Fibroblast of skin of right quadriceps (primary cell): ENCODE data around the gene ZNF407.
"Not testable (repeated sequence)": the region's sequence is repeated elsewhere in the genome, so short reads cannot be mapped to it uniquely, and the experiment has no call there.

Source experiments
- DNase-seq: peaks from one replicate; pipeline ENCODE4 v3.0.0-alpha.2; 2013

ZNF407 gene

GRCh38 chr18:74597662-74598349 lies at the start of gene ZNF407:
TSS of gene ZNF407 (plus strand) at chr18:74597870. CDS start at chr18:74631020, 33,150 bp downstream.
- peak; percentile 93 for DNase-seq

GRCh38 chr18:74549591-74550104 lies 48.0 kb upstream of the ZNF407 start:
- DNase-seq: no peak

- DNase-seq: no peak
These were observed 46.8 kb upstream of the ZNF407 start for GRCh38 chr18:74550886-74551285.

- DNase-seq: no peak
These were observed 46.2 kb upstream of the ZNF407 start for GRCh38 chr18:74551452-74551851.

GRCh38 chr18:74551936-74552555 lies 45.6 kb upstream of the ZNF407 start:
- peak; percentile 72 for DNase-seq

GRCh38 chr18:74556126-74556525 lies 41.5 kb upstream of the ZNF407 start:
- DNase-seq: no peak

- DNase-seq: no peak
These were observed 39.6 kb upstream of the ZNF407 start for GRCh38 chr18:74558096-74558495.

GRCh38 chr18:74562131-74562730 lies 35.4 kb upstream of the ZNF407 start:
- DNase-seq: no peak

GRCh38 chr18:74562775-74563174 lies 34.9 kb upstream of the ZNF407 start:
- no peak for DNase-seq

- no peak for DNase-seq
These were observed 33.7 kb upstream of the ZNF407 start for GRCh38 chr18:74563999-74564398.

- DNase-seq: not testable (repeated sequence)
These were observed 32.5 kb upstream of the ZNF407 start for GRCh38 chr18:74565164-74565563.

- DNase-seq: not testable (repeated sequence)
These were observed 31.7 kb upstream of the ZNF407 start for GRCh38 chr18:74565993-74566392.

GRCh38 chr18:74567822-74568221 lies 29.8 kb upstream of the ZNF407 start:
- DNase-seq: no peak

- DNase-seq: no peak
These were observed 28.3 kb upstream of the ZNF407 start for GRCh38 chr18:74569401-74569800.

GRCh38 chr18:74570266-74570665 lies 27.4 kb upstream of the ZNF407 start:
- DNase-seq: no peak

- DNase-seq: no peak
These were observed 25.6 kb upstream of the ZNF407 start for GRCh38 chr18:74571895-74572680.

- no peak for DNase-seq
These were observed 24.6 kb upstream of the ZNF407 start for GRCh38 chr18:74573053-74573452.

GRCh38 chr18:74574916-74575315 lies 22.8 kb upstream of the ZNF407 start:
- no peak for DNase-seq

- DNase-seq: no peak
These were observed 20.7 kb upstream of the ZNF407 start for GRCh38 chr18:74577019-74577418.

- DNase-seq: no peak
These were observed 18.1 kb upstream of the ZNF407 start for GRCh38 chr18:74579496-74580065.

GRCh38 chr18:74582642-74583041 lies 15.0 kb upstream of the ZNF407 start:
- DNase-seq: no peak

GRCh38 chr18:74587441-74587840 lies 10.2 kb upstream of the ZNF407 start:
- DNase-seq: no peak

- no peak for DNase-seq
These were observed 8.6 kb upstream of the ZNF407 start for GRCh38 chr18:74589021-74589420.
